Measurements from ENCODE around the gene KRTAP5-1. TPM values are rescaled to one million over a fixed set of nuclear protein-coding genes. Genes with fewer than 3 reads are reported as not detected.

Gene KRTAP5-1
- total RNA-seq, 1 experiment from 2014 or later, result not detected

GRCh38 chr11:1562469-1563148 lies 22.5 kb downstream of the KRTAP5-1 start:
- Histone ChIP-seq H3K4me3 (no peak overlapping the region), H3K27me3 (no peaks in the 10 kb centered on the region), H3K27ac (no peak overlapping the region), H3K36me3 (no peaks in the 10 kb centered on the region), H3K4me1 (peaks cover 21% of the 10 kb centered on the region), H3K9me3 (replicated peaks) (no peaks in the 10 kb centered on the region)
- DNase-seq, result no peak

DNA sequence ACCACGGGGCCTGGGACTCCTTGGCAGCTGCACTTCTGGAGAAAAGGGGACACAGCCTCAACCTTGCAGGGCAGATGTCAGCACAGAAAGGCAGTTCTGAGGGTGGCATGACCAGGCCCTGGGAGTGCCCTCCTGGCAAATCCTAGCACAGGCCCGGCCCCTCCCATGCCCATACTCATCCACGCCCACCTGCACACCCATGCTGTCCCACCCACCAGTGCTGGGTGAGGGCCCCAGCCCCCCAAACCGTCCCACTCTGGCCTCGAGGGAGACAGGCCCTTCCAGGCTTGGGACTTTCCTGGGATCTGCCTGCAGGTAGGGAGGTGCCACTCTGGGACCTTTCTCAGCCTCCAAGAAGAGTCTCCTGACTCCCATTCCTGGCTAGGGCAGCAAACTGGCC lies 23.1 kb downstream of the KRTAP5-1 start:
- Histone ChIP-seq H3K4me3 (no peak overlapping the region), H3K36me3 (no peaks in the 10 kb centered on the region)

DNA sequence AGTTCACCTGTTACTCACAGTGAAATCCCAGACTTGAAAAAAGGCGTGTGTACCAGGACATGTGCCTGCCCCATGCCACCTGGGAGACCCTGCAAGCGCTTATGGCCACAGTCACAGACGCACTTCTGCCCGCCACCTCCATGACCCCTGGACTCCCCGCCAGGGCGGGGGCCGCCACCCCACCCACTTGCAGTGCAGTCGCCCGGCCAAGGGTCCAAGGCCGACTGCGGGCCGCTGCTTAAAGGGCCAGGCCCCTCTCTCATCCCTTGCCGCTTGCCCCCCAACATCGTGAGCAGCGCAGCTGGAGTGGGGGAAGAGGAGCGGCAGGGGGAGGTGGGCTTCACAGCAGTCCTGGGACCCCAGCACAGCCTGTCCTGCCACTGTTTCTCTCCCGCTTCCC lies 23.8 kb downstream of the KRTAP5-1 start:
- Histone ChIP-seq H3K27me3 (no peaks in the 10 kb centered on the region), H3K27ac (no peak overlapping the region), H3K4me3 (no peak overlapping the region), H3K4me1 (peaks cover 21% of the 10 kb centered on the region), H3K9me3 (replicated peaks) (no peaks in the 10 kb centered on the region), H3K36me3 (no peaks in the 10 kb centered on the region)
- DNase-seq, result no peak

More for the DNA sequence above, 23.1 kb downstream of the KRTAP5-1 start:
- Histone ChIP-seq H3K27me3 (no peaks in the 10 kb centered on the region), H3K9me3 (replicated peaks) (no peaks in the 10 kb centered on the region), H3K27ac (no peak overlapping the region), H3K4me1 (peaks cover 21% of the 10 kb centered on the region)
- no peak for DNase-seq

- DNase-seq, result no peak
- H3K4me3 ChIP-seq, result no peak overlapping the region
- H3K4me1 ChIP-seq, result peaks cover 21% of the 10 kb centered on the region
- no peak overlapping the region for H3K27ac ChIP-seq
- H3K27me3 ChIP-seq, result no peaks in the 10 kb centered on the region
- no peaks in the 10 kb centered on the region for H3K36me3 ChIP-seq
- H3K9me3 ChIP-seq (replicated peaks), result no peaks in the 10 kb centered on the region
Measured at GRCh38 chr11:1560649-1561251, 24.3 kb downstream of the KRTAP5-1 start.

DNA sequence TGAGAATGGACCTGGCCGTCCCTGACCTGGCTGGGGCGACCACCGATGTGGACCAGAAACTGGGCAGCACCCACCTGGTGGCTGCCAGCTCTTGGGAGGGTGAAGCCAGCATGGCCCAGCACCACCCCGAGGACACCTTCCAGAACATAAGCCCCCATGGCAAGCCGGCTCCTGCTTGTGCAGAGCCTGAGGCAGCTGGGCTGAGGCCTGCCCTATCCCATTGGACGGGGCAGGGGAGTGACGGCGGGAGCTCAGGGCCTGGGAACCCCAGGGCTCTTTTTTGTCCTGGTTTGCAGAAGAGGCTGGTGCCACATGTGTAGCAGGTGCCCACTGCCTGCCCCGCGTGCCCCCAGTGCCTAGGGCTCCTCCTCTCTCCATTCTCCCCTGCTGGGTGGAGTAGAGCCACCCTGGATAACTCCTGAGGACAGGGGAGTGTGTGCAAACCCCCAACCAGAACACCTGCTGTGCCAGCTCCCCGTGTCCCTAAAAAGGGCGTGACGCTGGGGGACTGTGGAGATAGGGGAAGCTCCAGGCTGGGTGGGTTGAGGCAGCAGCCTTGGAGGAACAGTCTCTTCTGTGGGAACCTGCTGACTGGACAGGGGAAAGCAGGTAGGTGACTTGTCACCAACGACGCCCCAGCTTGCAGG lies 25.0 kb downstream of the KRTAP5-1 start:
- Histone ChIP-seq H3K27ac (no peak overlapping the region), H3K27me3 (no peaks in the 10 kb centered on the region), H3K36me3 (no peaks in the 10 kb centered on the region), H3K4me3 (no peak overlapping the region), H3K9me3 (replicated peaks) (no peaks in the 10 kb centered on the region), H3K4me1 (peaks cover 19% of the 10 kb centered on the region)
- no peak for DNase-seq

- H3K27ac ChIP-seq, result no peak overlapping the region
Measured at GRCh38 chr11:1559111-1559951, 25.8 kb downstream of the KRTAP5-1 start.

DNA sequence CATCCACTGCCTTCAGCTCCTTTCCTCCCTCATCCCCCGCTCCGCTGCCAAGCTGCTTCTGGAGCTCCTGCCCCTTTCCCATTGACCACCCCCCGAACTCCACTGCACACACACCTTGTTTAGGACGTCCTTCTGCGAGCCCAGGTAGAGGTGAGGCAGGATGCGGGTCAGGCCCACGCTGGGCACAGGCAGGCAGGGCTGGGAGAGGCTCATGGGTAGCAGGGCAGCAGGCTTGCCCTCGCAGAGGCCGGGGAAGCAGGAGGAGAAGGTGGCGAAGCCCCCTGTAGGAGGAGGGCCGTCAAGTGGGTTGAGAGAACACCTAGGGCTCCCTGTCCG lies 26.3 kb downstream of the KRTAP5-1 start:
- Histone ChIP-seq H3K36me3 (no peaks in the 10 kb centered on the region), H3K4me3 (no peak overlapping the region), H3K27me3 (no peaks in the 10 kb centered on the region), H3K27ac (no peak overlapping the region), H3K4me1 (peaks cover 6% of the 10 kb centered on the region; the same call in 1 of the 2 replicates), H3K9me3 (replicated peaks) (no peaks in the 10 kb centered on the region)
- no peak for DNase-seq

More at GRCh38 chr11:1559111-1559951, 25.8 kb downstream of the KRTAP5-1 start:
- DNase-seq, result no peak
- no peaks in the 10 kb centered on the region for H3K27me3 ChIP-seq
- no peaks in the 10 kb centered on the region for H3K9me3 ChIP-seq (replicated peaks)
- H3K4me3 ChIP-seq, result no peak overlapping the region
- no peaks in the 10 kb centered on the region for H3K36me3 ChIP-seq
- peaks cover 11% of the 10 kb centered on the region; the same call in 1 of the 2 replicates for H3K4me1 ChIP-seq

DNA sequence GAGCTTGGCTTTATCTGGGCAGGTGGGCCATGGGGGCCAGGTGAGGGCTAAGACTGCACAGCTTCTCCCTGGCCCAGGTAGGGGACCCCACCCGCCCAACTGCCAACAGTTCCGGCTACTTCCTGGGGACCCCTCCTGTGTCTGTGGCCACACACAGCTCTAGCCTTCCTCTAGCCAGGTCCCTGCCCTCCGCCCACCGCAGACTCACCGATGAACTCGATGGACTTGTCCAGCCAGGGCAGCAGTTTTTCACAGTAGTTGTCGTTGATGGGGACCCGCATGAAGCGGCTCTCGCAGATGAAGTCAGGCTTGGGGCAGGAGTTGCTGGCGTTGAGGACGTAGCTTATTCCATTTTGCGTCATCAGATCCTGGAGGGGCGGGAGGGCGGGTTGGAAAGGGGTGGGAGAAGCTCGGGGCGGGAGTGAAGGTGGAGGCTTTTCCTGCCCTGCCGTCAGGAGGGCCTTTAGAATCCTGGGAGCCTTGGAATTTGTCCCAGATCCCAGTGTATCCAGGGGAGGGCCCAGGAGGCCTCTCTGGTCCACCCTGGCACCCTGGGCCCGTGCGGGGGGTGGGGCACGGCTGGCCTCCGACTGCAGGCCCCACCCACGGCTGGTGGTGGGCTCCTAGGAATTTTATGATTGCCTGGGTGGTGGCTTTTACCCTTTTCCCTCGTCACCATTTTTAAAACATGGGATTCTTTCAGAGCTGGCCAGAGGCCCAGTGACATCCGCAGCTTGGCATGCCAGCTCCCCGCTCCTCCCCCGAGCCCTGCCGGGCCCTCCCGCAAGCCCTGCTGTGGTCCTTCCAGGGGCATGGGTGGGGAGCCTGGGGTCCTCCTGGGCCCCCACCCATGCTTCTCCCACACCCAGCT lies 26.9 kb downstream of the KRTAP5-1 start:
- Histone ChIP-seq H3K9me3 (replicated peaks) (no peaks in the 10 kb centered on the region), H3K36me3 (no peaks in the 10 kb centered on the region), H3K4me1 (peaks cover 6% of the 10 kb centered on the region; the same call in 1 of the 2 replicates), H3K27ac (no peak overlapping the region), H3K4me3 (no peak overlapping the region), H3K27me3 (no peaks in the 10 kb centered on the region)
- no peak for DNase-seq

GRCh38 chr11:1557051-1557884 lies 27.8 kb downstream of the KRTAP5-1 start:
- H3K27ac ChIP-seq, result no peak overlapping the region
- no peaks in the 10 kb centered on the region for H3K9me3 ChIP-seq (replicated peaks)
- H3K36me3 ChIP-seq, result no peaks in the 10 kb centered on the region
- no peak for DNase-seq
- no peak overlapping the region for H3K4me3 ChIP-seq
- H3K4me1 ChIP-seq, result peaks cover 6% of the 10 kb centered on the region; the same call in 1 of the 2 replicates
- no peaks in the 10 kb centered on the region for H3K27me3 ChIP-seq

- H3K4me3 ChIP-seq, result no peak overlapping the region
- H3K9me3 ChIP-seq (replicated peaks), result no peaks in the 10 kb centered on the region
- no peak overlapping the region for H3K27ac ChIP-seq
- H3K4me1 ChIP-seq, result peaks cover 6% of the 10 kb centered on the region; the same call in 1 of the 2 replicates
- DNase-seq, result no peak
- H3K36me3 ChIP-seq, result no peaks in the 10 kb centered on the region
- no peaks in the 10 kb centered on the region for H3K27me3 ChIP-seq
Measured at GRCh38 chr11:1556278-1556902, 28.7 kb downstream of the KRTAP5-1 start.

GRCh38 chr11:1555713-1556153 lies 29.4 kb downstream of the KRTAP5-1 start:
- H3K4me3 ChIP-seq, result no peak overlapping the region
- DNase-seq, result no peak
- H3K27ac ChIP-seq, result no peak overlapping the region
- H3K4me1 ChIP-seq, result peaks cover 6% of the 10 kb centered on the region; the same call in 1 of the 2 replicates
- H3K27me3 ChIP-seq, result no peaks in the 10 kb centered on the region
- H3K9me3 ChIP-seq (replicated peaks), result no peaks in the 10 kb centered on the region
- H3K36me3 ChIP-seq, result no peaks in the 10 kb centered on the region

DNA sequence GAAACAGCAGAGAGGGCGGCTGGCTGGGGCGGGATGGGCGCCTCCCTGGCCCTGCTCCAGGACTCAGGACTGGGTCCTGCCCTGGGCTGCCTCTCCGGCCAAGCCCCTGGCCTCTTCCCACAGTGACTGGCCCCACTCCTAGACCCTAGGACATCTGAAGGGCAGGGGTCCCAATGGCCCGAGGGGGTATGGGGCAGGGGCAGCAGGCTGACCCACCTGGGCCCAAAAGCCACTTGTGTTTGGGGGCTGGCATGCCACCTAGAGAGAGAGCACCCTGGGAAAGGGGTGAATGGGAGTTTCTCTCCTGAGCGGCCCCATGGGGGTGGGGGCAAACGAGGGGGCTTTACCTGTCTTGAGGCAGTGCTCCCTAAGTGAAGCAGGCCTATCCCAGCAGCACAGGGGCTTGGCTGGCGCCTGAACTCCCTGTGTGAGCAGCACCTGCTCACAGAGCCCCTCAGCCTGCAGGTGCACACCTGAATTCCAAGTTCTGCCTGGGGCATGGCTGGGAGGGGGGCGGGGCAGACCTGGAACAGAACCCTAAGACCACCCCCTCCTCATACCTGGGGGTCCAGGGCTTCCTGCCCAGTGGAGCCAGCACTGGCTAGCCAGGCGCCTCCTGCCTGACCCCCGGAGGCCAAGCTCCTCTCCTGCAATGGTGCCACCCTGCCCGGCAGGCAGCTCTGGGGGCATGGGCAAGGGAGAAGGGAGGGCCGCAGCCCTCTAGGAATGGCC lies 29.9 kb downstream of the KRTAP5-1 start:
- Histone ChIP-seq H3K9me3 (replicated peaks) (no peaks in the 10 kb centered on the region), H3K36me3 (no peaks in the 10 kb centered on the region), H3K4me1 (peaks cover 6% of the 10 kb centered on the region; the same call in 1 of the 2 replicates), H3K27ac (no peak overlapping the region), H3K4me3 (no peak overlapping the region), H3K27me3 (no peaks in the 10 kb centered on the region)
- no peak for DNase-seq
